Liver (tissue), 9 donors: ENCODE measurements around the gene MTOR. TPM values are rescaled to one million over a fixed set of nuclear protein-coding genes. Genes with fewer than 3 reads are reported as not detected.

Experiments used
- DNase-seq: peaks from one replicate; pipeline ENCODE4 v3.0.0-alpha.2; 2017; ENCODE audit warnings: low spot score
- H3K27ac ChIP-seq, 2 donors: one replicate each; pipeline ENCODE4 v1.7.0; 2013; ENCODE audit warnings: inconsistent platforms in 2 of 2, low read length in 2 of 2, control low read depth in 1 of 2, low read depth in 1 of 2, mild to moderate bottlenecking in 1 of 2
- H3K27me3 ChIP-seq, 4 donors: one replicate each; pipeline versions ENCODE4 v1.6.1 to v1.7.0; 2013; ENCODE audit warnings: low read length in 3 of 4, inconsistent platforms in 1 of 4, mild to moderate bottlenecking in 1 of 4, moderate library complexity in 1 of 4; ENCODE audit not compliant: control insufficient read depth in 4 of 4, insufficient read depth in 4 of 4
- H3K36me3 ChIP-seq, 4 donors: one replicate each; pipeline versions ENCODE4 v1.6.1 to v1.7.0; 2013; ENCODE audit warnings: low read length in 3 of 4, mild to moderate bottlenecking in 3 of 4, low read depth in 1 of 4, moderate library complexity in 1 of 4; ENCODE audit not compliant: control insufficient read depth in 4 of 4, insufficient read depth in 3 of 4
- H3K4me1 ChIP-seq, 4 donors: one replicate each; pipeline versions ENCODE4 v1.6.1 to v1.7.0; 2013; ENCODE audit warnings: low read length in 3 of 4, mild to moderate bottlenecking in 3 of 4, moderate library complexity in 1 of 4; ENCODE audit not compliant: control insufficient read depth in 4 of 4, insufficient read depth in 4 of 4
- H3K4me3 ChIP-seq, 3 donors: one replicate each; pipeline versions ENCODE4 v1.6.1 to v1.7.0; 2013; ENCODE audit warnings: low read length in 3 of 3, control low read depth in 1 of 3, low read depth in 1 of 3, mild to moderate bottlenecking in 1 of 3
- H3K9ac ChIP-seq, 2 donors: one replicate each; pipeline ENCODE4 v1.7.0; 2013; ENCODE audit warnings: low read length in 2 of 2, mild to moderate bottlenecking in 2 of 2, moderate library complexity in 2 of 2, control low read depth in 1 of 2, low read depth in 1 of 2
- H3K9me3 ChIP-seq, 4 donors: one replicate each; pipeline versions ENCODE4 v1.6.1 to v1.7.0; 2013; ENCODE audit warnings: low read length in 3 of 4; ENCODE audit not compliant: control insufficient read depth in 4 of 4
- ATF3 ChIP-seq: IDR thresholded peaks from 2 replicates; pipeline ENCODE4 v1.6.1; 2016; ENCODE audit warnings: antibody characterized with exemption
- CTCF ChIP-seq: fragments of 150-350 bp; IDR thresholded peaks from 2 replicates; pipeline ENCODE4 v1.5.1; 2017; ENCODE audit warnings: improper control_type of control experiment, low read depth, low read length; ENCODE audit not compliant: missing input control
- EGR1 ChIP-seq, 2 donors: IDR thresholded peaks; 2 replicates each; pipeline ENCODE4 v1.6.1; 2016 to 2018; ENCODE audit warnings: antibody characterized with exemption in 2 of 2, low read depth in 2 of 2
- FOXA1 ChIP-seq: IDR thresholded peaks from 2 replicates; pipeline ENCODE4 v1.6.1; 2016; ENCODE audit warnings: antibody characterized with exemption
- FOXA2 ChIP-seq: IDR thresholded peaks from 2 replicates; pipeline ENCODE4 v1.6.1; 2016; ENCODE audit warnings: antibody characterized with exemption
- GABPA ChIP-seq, 2 donors: IDR thresholded peaks in 1 of 2; conservative IDR thresholded peaks in 1 of 2; 2 replicates each; pipeline ENCODE4 v1.6.1; 2016; ENCODE audit warnings: antibody characterized with exemption in 2 of 2, mild to moderate bottlenecking in 1 of 2, moderate library complexity in 1 of 2
- HNF4A ChIP-seq, 2 donors: conservative IDR thresholded peaks; 2 replicates each; pipeline ENCODE4 v1.6.1; 2016; ENCODE audit warnings: antibody characterized with exemption in 2 of 2, mild to moderate bottlenecking in 2 of 2
- HNF4G ChIP-seq: IDR thresholded peaks from 2 replicates; pipeline ENCODE4 v1.6.1; 2016; ENCODE audit warnings: antibody characterized with exemption
- JUND ChIP-seq, 2 donors: IDR thresholded peaks; 2 replicates each; pipeline ENCODE4 v1.6.1; 2016; ENCODE audit warnings: antibody characterized with exemption in 2 of 2
- MAX ChIP-seq: IDR thresholded peaks from 2 replicates; pipeline ENCODE4 v1.6.1; 2016; ENCODE audit warnings: antibody characterized with exemption
- NR2F2 ChIP-seq: IDR thresholded peaks from 2 replicates; pipeline ENCODE4 v1.6.1; 2016; ENCODE audit warnings: antibody characterized with exemption
- RAD21 ChIP-seq, 2 donors: IDR thresholded peaks; 2 replicates each; pipeline ENCODE4 v1.6.1; 2016; ENCODE audit warnings: antibody characterized with exemption in 2 of 2, mild to moderate bottlenecking in 2 of 2
- RXRA ChIP-seq, 2 donors: IDR thresholded peaks; 2 replicates each; pipeline ENCODE4 v1.6.1; 2017 to 2018; ENCODE audit warnings: antibody characterized with exemption in 2 of 2, mild to moderate bottlenecking in 1 of 2
- SP1 ChIP-seq: IDR thresholded peaks from 2 replicates; pipeline ENCODE4 v1.6.1; 2018; ENCODE audit warnings: antibody characterized with exemption, mild to moderate bottlenecking
- TAF1 ChIP-seq: conservative IDR thresholded peaks from 2 replicates; pipeline ENCODE4 v1.6.1; 2016; ENCODE audit warnings: antibody characterized with exemption, mild to moderate bottlenecking
- YY1 ChIP-seq: IDR thresholded peaks from 2 replicates; pipeline ENCODE4 v1.6.1; 2016; ENCODE audit warnings: antibody characterized with exemption, mild to moderate bottlenecking
- WGBS: extraction: QIAGEN DNeasy Blood & Tissue Kit; methylation state at CpG from one replicate; pipeline ENCODE4 v1.1.7; 2013; 5-methylcytosine and 5-hydroxymethylcytosine counted together
- polyA plus RNA-seq, 2 donors: library from polyadenylated mRNA; stranded (reverse) in 1 of 2; unstranded in 1 of 2; fragments of 200-250 nt in 1 of 2; fragments of >200 nt in 1 of 2; fragmentation: Nextera tagmentation in 1 of 2; extraction: Ambion mirVana in 1 of 2; gene quantifications; one replicate each; pipeline versions ENCODE4 v1.2.1 to v1.2.3, GENCODE V29; 2013 to 2015
- total RNA-seq, 2 donors: library from RNA; depleted of rRNA; stranded (reverse); fragments of >200 nt; gene quantifications; one replicate each; pipeline ENCODE4 v1.2.3, GENCODE V29; 2014
- TF ChIP-seq, protein P1 (sequence below): IDR thresholded peaks from 2 replicates; pipeline ENCODE4 v1.6.1; 2016; ENCODE audit warnings: antibody characterized with exemption, mild to moderate bottlenecking
- TF ChIP-seq, protein P2 (sequence below): IDR thresholded peaks from 2 replicates; pipeline ENCODE4 v1.6.1; 2016; ENCODE audit warnings: antibody characterized with exemption
- donor health status: healthy.
- donor health status: healthy.
- donor health status: healthy.
- donor health status: healthy.
- donor health status: healthy.

Gene MTOR
- total and polyA plus RNA-seq, 4 donors: 11.6 to 45.0 (median 19.9) TPM

DNA sequence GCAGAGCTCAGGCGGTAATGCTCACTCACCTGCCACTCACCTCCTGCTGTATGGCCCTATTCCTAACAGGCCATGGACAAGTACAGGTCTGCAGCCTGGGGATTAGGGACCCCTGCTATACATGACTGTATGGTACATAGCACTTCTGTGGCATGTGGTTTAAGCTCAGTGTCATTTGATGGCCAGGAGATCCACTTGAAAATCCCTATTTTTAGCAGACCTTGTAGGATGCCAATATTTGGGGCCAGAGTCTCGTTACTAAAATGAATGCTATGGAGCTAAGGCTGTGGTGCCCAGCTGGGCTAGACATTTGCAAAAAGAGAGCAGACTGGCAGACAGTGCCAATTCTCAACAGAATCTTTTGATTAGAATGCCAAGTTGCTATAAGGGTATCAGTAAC lies 74.9 kb downstream of the MTOR start:
- no peaks in the 10 kb centered on the region for H3K27me3 ChIP-seq
- H3K9ac ChIP-seq: no peak overlapping the region
- peaks cover 0 to 11% (median 7%) of the 10 kb centered on the region in 4 donors for H3K36me3 ChIP-seq
- no peak overlapping the region for H3K4me3 ChIP-seq
- WGBS: 89% methylated on average over 2 of the region's 2 CpGs
- no peaks in the 10 kb centered on the region for H3K9me3 ChIP-seq
- peaks cover 0 to 17% (median 13%) of the 10 kb centered on the region in 4 donors for H3K4me1 ChIP-seq
- DNase-seq: no peak
- H3K27ac ChIP-seq: no peak overlapping the region
- TF ChIP-seq CTCF (no peak), YY1 (no peak), FOXA2 (no peak), GABPA (IDR thresholded peaks at IDR 0.05 in 1 of 2, conservative IDR thresholded peaks at IDR 0.05 in 1 of 2) (no peak), RXRA (IDR thresholded peaks at IDR 0.05) (no peak), NR2F2 (no peak), RAD21 (IDR thresholded peaks at IDR 0.05) (no peak), SP1 (no peak), EGR1 (IDR thresholded peaks at IDR 0.05; ENCODE audit: low read depth in 2 of 2) (no peak), FOXA1 (no peak), MAX (no peak), TAF1 (no peak), ATF3 (no peak), JUND (IDR thresholded peaks at IDR 0.05) (no peak), HNF4A (conservative IDR thresholded peaks at IDR 0.05) (no peak), HNF4G (no peak)
- TF ChIP-seq, protein P1, sequence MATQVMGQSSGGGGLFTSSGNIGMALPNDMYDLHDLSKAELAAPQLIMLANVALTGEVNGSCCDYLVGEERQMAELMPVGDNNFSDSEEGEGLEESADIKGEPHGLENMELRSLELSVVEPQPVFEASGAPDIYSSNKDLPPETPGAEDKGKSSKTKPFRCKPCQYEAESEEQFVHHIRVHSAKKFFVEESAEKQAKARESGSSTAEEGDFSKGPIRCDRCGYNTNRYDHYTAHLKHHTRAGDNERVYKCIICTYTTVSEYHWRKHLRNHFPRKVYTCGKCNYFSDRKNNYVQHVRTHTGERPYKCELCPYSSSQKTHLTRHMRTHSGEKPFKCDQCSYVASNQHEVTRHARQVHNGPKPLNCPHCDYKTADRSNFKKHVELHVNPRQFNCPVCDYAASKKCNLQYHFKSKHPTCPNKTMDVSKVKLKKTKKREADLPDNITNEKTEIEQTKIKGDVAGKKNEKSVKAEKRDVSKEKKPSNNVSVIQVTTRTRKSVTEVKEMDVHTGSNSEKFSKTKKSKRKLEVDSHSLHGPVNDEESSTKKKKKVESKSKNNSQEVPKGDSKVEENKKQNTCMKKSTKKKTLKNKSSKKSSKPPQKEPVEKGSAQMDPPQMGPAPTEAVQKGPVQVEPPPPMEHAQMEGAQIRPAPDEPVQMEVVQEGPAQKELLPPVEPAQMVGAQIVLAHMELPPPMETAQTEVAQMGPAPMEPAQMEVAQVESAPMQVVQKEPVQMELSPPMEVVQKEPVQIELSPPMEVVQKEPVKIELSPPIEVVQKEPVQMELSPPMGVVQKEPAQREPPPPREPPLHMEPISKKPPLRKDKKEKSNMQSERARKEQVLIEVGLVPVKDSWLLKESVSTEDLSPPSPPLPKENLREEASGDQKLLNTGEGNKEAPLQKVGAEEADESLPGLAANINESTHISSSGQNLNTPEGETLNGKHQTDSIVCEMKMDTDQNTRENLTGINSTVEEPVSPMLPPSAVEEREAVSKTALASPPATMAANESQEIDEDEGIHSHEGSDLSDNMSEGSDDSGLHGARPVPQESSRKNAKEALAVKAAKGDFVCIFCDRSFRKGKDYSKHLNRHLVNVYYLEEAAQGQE: no peak
- TF ChIP-seq, protein P2, sequence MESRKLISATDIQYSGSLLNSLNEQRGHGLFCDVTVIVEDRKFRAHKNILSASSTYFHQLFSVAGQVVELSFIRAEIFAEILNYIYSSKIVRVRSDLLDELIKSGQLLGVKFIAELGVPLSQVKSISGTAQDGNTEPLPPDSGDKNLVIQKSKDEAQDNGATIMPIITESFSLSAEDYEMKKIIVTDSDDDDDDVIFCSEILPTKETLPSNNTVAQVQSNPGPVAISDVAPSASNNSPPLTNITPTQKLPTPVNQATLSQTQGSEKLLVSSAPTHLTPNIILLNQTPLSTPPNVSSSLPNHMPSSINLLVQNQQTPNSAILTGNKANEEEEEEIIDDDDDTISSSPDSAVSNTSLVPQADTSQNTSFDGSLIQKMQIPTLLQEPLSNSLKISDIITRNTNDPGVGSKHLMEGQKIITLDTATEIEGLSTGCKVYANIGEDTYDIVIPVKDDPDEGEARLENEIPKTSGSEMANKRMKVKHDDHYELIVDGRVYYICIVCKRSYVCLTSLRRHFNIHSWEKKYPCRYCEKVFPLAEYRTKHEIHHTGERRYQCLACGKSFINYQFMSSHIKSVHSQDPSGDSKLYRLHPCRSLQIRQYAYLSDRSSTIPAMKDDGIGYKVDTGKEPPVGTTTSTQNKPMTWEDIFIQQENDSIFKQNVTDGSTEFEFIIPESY: no peak
